IMR-90 (cell line): ENCODE measurements around the gene SPTB. TPM values are rescaled to one million over a fixed set of nuclear protein-coding genes. Genes with fewer than 3 reads are reported as not detected.

ENCODE experiments used
- ATAC-seq: fragments of 200-7000 bp; cut with Tn5 transposase; 2 replicates; pipeline ENCODE4 v1.9.1; 2020; ENCODE audit warnings: low read depth, mild to moderate bottlenecking, moderate library complexity
- BruUV-seq: library from RNA; stranded (reverse); fragments of 400-500 nt; replicated peaks from 2 replicates; lab custom pipeline; 2021; lab: Mats Ljungman, UMichigan
- CTCF ChIA-PET: fragments of 300-600 bp; formaldehyde crosslinking; extraction: SDS; loops from one replicate; lab custom pipeline; 2021; ENCODE audit warnings: antibody characterized with exemption; lab: Yijun Ruan, JAX
- POLR2A ChIA-PET: fragments of 300-600 bp; sonication (Branson Sonifier 250); formaldehyde crosslinking; loops from one replicate; lab custom pipeline; 2022; ENCODE audit warnings: antibody characterized with exemption; ENCODE audit not compliant: unreplicated experiment; lab: Charles Lee
- DNase-seq: peaks from one replicate; pipeline ENCODE4 v3.0.0; 2013
- H2AFZ ChIP-seq: replicated peaks from 2 replicates; pipeline ENCODE3; 2013; ENCODE audit warnings: low read length, mild to moderate bottlenecking; ENCODE audit not compliant: poor library complexity
- H2AK5ac ChIP-seq: 2 replicates; pipeline ENCODE4 v1.6.1; 2013; ENCODE audit warnings: low read depth, low read length, inconsistent platforms
- H2AK9ac ChIP-seq: replicated peaks from 2 replicates; pipeline ENCODE3; 2013; ENCODE audit warnings: mild to moderate bottlenecking, low read depth, low read length, moderate library complexity; ENCODE audit not compliant: poor library complexity
- H2BK120ac ChIP-seq: 2 replicates; pipeline ENCODE4 v1.6.1; 2013; ENCODE audit warnings: low read depth, low read length, inconsistent platforms
- H2BK15ac ChIP-seq: 3 replicates; pipeline ENCODE4 v1.6.1; 2013; ENCODE audit warnings: low read depth, low read length, inconsistent platforms
- H2BK20ac ChIP-seq: 2 replicates; pipeline ENCODE4 v1.6.1; 2013; ENCODE audit warnings: low read depth, mild to moderate bottlenecking, inconsistent platforms, low read length, moderate library complexity
- H2BK5ac ChIP-seq: 2 replicates; pipeline ENCODE4 v1.6.1; 2013; ENCODE audit warnings: mild to moderate bottlenecking, low read depth, low read length, inconsistent platforms; ENCODE audit not compliant: poor library complexity, severe bottlenecking
- H3K14ac ChIP-seq: replicated peaks from 2 replicates; pipeline ENCODE4 v1.6.1; 2013; ENCODE audit warnings: low read depth, low read length, inconsistent platforms
- H3K18ac ChIP-seq: 2 replicates; pipeline ENCODE4 v1.6.1; 2013; ENCODE audit warnings: low read depth, low read length, control low read depth
- H3K23ac ChIP-seq: 2 replicates; pipeline ENCODE4 v1.6.1; 2013; ENCODE audit warnings: low read depth, low read length, inconsistent platforms
- H3K27ac ChIP-seq: 2 replicates; pipeline ENCODE4 v1.5.1; 2013; ENCODE audit warnings: mild to moderate bottlenecking, control low read depth, low read length; ENCODE audit not compliant: insufficient read depth
- H3K27me3 ChIP-seq: 2 replicates; pipeline ENCODE4 v1.6.1; 2013; ENCODE audit warnings: low read length; ENCODE audit not compliant: control insufficient read depth, insufficient read depth
- H3K36me3 ChIP-seq: 2 replicates; pipeline ENCODE4 v1.6.1; 2013; ENCODE audit warnings: low read length, mixed read lengths; ENCODE audit not compliant: control insufficient read depth, insufficient read depth
- H3K4ac ChIP-seq: 2 replicates; pipeline ENCODE4 v1.6.1; 2013; ENCODE audit warnings: low read depth, low read length, inconsistent platforms
- H3K4me1 ChIP-seq: 2 replicates; pipeline ENCODE4 v1.6.1; 2013; ENCODE audit warnings: low read length, mixed read lengths; ENCODE audit not compliant: control insufficient read depth, insufficient read depth
- H3K4me2 ChIP-seq: 2 replicates; pipeline ENCODE4 v1.6.1; 2013; ENCODE audit warnings: low read depth, mild to moderate bottlenecking, control low read depth, low read length, moderate library complexity
- H3K4me3 ChIP-seq: 2 replicates; pipeline ENCODE4 v1.5.1; 2013; ENCODE audit warnings: low read depth, mild to moderate bottlenecking, control low read depth, low read length, moderate library complexity; ENCODE audit not compliant: insufficient read depth
- H3K56ac ChIP-seq: 2 replicates; pipeline ENCODE4 v1.6.1; 2013; ENCODE audit warnings: low read length, inconsistent platforms; ENCODE audit not compliant: insufficient read depth; ENCODE audit errors: extremely low read depth
- H3K79me1 ChIP-seq, 2 experiments: 2 replicates each; pipeline ENCODE4 v1.6.1; 2013; ENCODE audit warnings: low read length in 2 of 2, inconsistent platforms in 1 of 2, low read depth in 1 of 2
- H3K9ac ChIP-seq: 2 replicates; pipeline ENCODE4 v1.6.1; 2013; ENCODE audit warnings: low read depth, low read length, control low read depth
- H3K9me1 ChIP-seq: 2 replicates; pipeline ENCODE4 v1.6.1; 2013; ENCODE audit warnings: low read length, inconsistent platforms; ENCODE audit not compliant: insufficient read depth
- H3K9me3 ChIP-seq: 2 replicates; pipeline ENCODE4 v1.6.1; 2013; ENCODE audit warnings: low read length; ENCODE audit not compliant: control insufficient read depth, insufficient read depth
- H4K20me1 ChIP-seq: 2 replicates; pipeline ENCODE4 v1.6.1; 2013; ENCODE audit warnings: low read length, inconsistent platforms; ENCODE audit not compliant: insufficient read depth
- H4K5ac ChIP-seq: 2 replicates; pipeline ENCODE4 v1.6.1; 2013; ENCODE audit warnings: mild to moderate bottlenecking, low read depth, low read length, control low read depth
- H4K8ac ChIP-seq, 2 experiments: 2 replicates each; pipeline ENCODE4 v1.6.1; 2013; ENCODE audit warnings: low read depth in 2 of 2, low read length in 2 of 2, control low read depth in 1 of 2, inconsistent platforms in 1 of 2
- H4K91ac ChIP-seq: 2 replicates; pipeline ENCODE4 v1.6.1; 2013; ENCODE audit warnings: low read depth, low read length, inconsistent platforms; ENCODE audit not compliant: insufficient read depth
- BHLHE40 ChIP-seq: fragments of 150-350 bp; IDR thresholded peaks from 2 replicates; pipeline ENCODE4 v1.6.1; 2016; ENCODE audit warnings: mild to moderate bottlenecking, low read depth, low read length
- CHD1 ChIP-seq: IDR thresholded peaks from 2 replicates; pipeline ENCODE4 v1.6.1; 2012; ENCODE audit warnings: low read depth, low read length, improper control_type of control experiment
- CTCF ChIP-seq: conservative IDR thresholded peaks from 2 replicates; pipeline ENCODE4 v1.5.1; 2012; ENCODE audit warnings: mild to moderate bottlenecking, low read depth, low read length, improper control_type of control experiment
- FOS ChIP-seq: fragments of 150-350 bp; IDR thresholded peaks from 2 replicates; pipeline ENCODE4 v1.6.1; 2016; ENCODE audit warnings: low read depth, low read length
- MAFK ChIP-seq: IDR thresholded peaks from 2 replicates; pipeline ENCODE4 v1.6.1; 2012; ENCODE audit warnings: low read depth, low read length, improper control_type of control experiment
- MAZ ChIP-seq: IDR thresholded peaks from 2 replicates; pipeline ENCODE4 v1.6.1; 2012; ENCODE audit warnings: low read depth, mild to moderate bottlenecking, low read length, improper control_type of control experiment, moderate library complexity, borderline replicate concordance
- MXI1 ChIP-seq: IDR thresholded peaks from 2 replicates; pipeline ENCODE4 v1.6.1; 2012; ENCODE audit warnings: low read depth, mild to moderate bottlenecking, low read length, moderate library complexity, borderline replicate concordance
- NFE2L2 ChIP-seq: fragments of 150-350 bp; IDR thresholded peaks from 2 replicates; pipeline ENCODE4 v1.6.1; 2016; ENCODE audit warnings: low read depth, mild to moderate bottlenecking, low read length
- RFX5 ChIP-seq: IDR thresholded peaks from 2 replicates; pipeline ENCODE4 v1.8.0; 2012; ENCODE audit warnings: low read depth, mild to moderate bottlenecking, low read length, moderate library complexity
- SMC3 ChIP-seq: fragments of 150-350 bp; IDR thresholded peaks from 2 replicates; pipeline ENCODE4 v1.6.1; 2016; ENCODE audit warnings: low read depth, mild to moderate bottlenecking, antibody characterized with exemption, low read length, moderate library complexity
- USF2 ChIP-seq: fragments of 150-350 bp; IDR thresholded peaks from 2 replicates; pipeline ENCODE4 v1.6.1; 2017; ENCODE audit warnings: mild to moderate bottlenecking, antibody characterized with exemption, low read length, low read depth
- WGBS, 2 experiments: methylation state at CpG; one replicate each; pipeline versions ENCODE4 v1.1.5 to v1.1.7; 2013; ENCODE audit warnings: missing lambda C conversion rate in 2 of 2; ENCODE audit not compliant: insufficient read length in 1 of 2; ENCODE audit errors: extremely low coverage in 2 of 2; 5-methylcytosine and 5-hydroxymethylcytosine counted together
- dilution Hi-C: fragments of 300-500 bp; cut with HindIII; formaldehyde crosslinking; loops from one replicate; pipeline ENCODE4 v1.14.3; 2018; ENCODE audit warnings: low sequenced_read_pairs; ENCODE audit not compliant: unreplicated experiment
- in situ Hi-C: fragments of 300-500 bp; cut with MboI; formaldehyde crosslinking; loops from 3 replicates; pipeline ENCODE4 v1.14.3; 2019; ENCODE audit warnings: low sequenced_read_pairs, inconsistent platforms, mixed read lengths
- intact Hi-C: fragments of 100-400 bp; cut with micrococcal nuclease; formaldehyde crosslinking; loops from 2 replicates; pipeline ENCODE4 v1.10.0; 2022
- polyA plus RNA-seq, 3 experiments: library from polyadenylated mRNA; depleted of rRNA; stranded (reverse); fragments of >200 nt; gene quantifications; 2 replicates each; pipeline ENCODE4 v1.2.3, GENCODE V29; 2012; ENCODE audit warnings: low replicate concordance in 1 of 3
- total RNA-seq: library from RNA; depleted of rRNA; stranded (reverse); fragments of >200 nt; gene quantifications from 2 replicates; pipeline ENCODE4 v1.2.3, GENCODE V29; 2012

The SPTB gene
- total and polyA plus RNA-seq, 2 of the 4 experiments (the other 2 are of a cell fraction) = under 0.01 to 0.07 TPM

- H2BK20ac ChIP-seq = no peak overlapping the region
- CTCF ChIA-PET = no interaction called here
These were observed 87.5 kb downstream of the SPTB start for GRCh38 chr14:64792231-64792630.

More at GRCh38 chr14:64792231-64792630, 87.5 kb downstream of the SPTB start:
- H3K56ac ChIP-seq = no peak overlapping the region
- TF ChIP-seq FOS (no peak), MAZ (no peak), RFX5 (no peak), CTCF (no peak), SMC3 (no peak), MXI1 (no peak), MAFK (no peak), USF2 (no peak), BHLHE40 (no peak), CHD1 (no peak), NFE2L2 (no peak)
- no peaks in the 10 kb centered on the region for H3K9me3 ChIP-seq
- H2BK120ac ChIP-seq = no peak overlapping the region
- no peak overlapping the region for H4K5ac ChIP-seq
- no peaks in the 10 kb centered on the region for H4K20me1 ChIP-seq
- no peak overlapping the region for H3K4ac ChIP-seq
- ATAC-seq (no peak), DNase-seq (no peak)
- dilution Hi-C loops (no loop called here), in situ Hi-C loops (no loop called here), intact Hi-C loops (no loop called here)
- H3K79me1 ChIP-seq = no peaks in the 10 kb centered on the region
- no peak overlapping the region for H3K18ac ChIP-seq
- WGBS, 2 experiments = 42% methylated on average over 2 of the region's 4 CpGs; no CpG with 5 or more reads in 1 of the 2 experiments
- no peak overlapping the region for H3K23ac ChIP-seq
- no peaks in the 10 kb centered on the region for H3K9me1 ChIP-seq
- no peak overlapping the region for H3K14ac ChIP-seq
- no peaks in the 10 kb centered on the region for H3K36me3 ChIP-seq
- H3K4me3 ChIP-seq = no peak overlapping the region
- peaks cover 20% of the 10 kb centered on the region for H3K27me3 ChIP-seq
- no peak overlapping the region for H2AK5ac ChIP-seq
- H2BK15ac ChIP-seq = no peak overlapping the region
- H3K27ac ChIP-seq = no peak overlapping the region
- H2AK9ac ChIP-seq = no peak overlapping the region
- no peak overlapping the region for H3K9ac ChIP-seq
- POLR2A ChIA-PET = no interaction called here
- no peak overlapping the region for H4K8ac ChIP-seq
- H2AFZ ChIP-seq = no peak overlapping the region
- no peak overlapping the region for H4K91ac ChIP-seq
- peaks cover 5% of the 10 kb centered on the region for H3K4me1 ChIP-seq
- no peak overlapping the region for H3K4me2 ChIP-seq
- no TSS peak for BruUV-seq
- H2BK5ac ChIP-seq = no peak overlapping the region
